Measurements from ENCODE around the gene NEU4. TPM values are rescaled to one million over a fixed set of nuclear protein-coding genes. Genes with fewer than 3 reads are reported as not detected.

Gene NEU4
- total RNA-seq, 1 experiment from 2014 or later: 2.2 TPM

DNA sequence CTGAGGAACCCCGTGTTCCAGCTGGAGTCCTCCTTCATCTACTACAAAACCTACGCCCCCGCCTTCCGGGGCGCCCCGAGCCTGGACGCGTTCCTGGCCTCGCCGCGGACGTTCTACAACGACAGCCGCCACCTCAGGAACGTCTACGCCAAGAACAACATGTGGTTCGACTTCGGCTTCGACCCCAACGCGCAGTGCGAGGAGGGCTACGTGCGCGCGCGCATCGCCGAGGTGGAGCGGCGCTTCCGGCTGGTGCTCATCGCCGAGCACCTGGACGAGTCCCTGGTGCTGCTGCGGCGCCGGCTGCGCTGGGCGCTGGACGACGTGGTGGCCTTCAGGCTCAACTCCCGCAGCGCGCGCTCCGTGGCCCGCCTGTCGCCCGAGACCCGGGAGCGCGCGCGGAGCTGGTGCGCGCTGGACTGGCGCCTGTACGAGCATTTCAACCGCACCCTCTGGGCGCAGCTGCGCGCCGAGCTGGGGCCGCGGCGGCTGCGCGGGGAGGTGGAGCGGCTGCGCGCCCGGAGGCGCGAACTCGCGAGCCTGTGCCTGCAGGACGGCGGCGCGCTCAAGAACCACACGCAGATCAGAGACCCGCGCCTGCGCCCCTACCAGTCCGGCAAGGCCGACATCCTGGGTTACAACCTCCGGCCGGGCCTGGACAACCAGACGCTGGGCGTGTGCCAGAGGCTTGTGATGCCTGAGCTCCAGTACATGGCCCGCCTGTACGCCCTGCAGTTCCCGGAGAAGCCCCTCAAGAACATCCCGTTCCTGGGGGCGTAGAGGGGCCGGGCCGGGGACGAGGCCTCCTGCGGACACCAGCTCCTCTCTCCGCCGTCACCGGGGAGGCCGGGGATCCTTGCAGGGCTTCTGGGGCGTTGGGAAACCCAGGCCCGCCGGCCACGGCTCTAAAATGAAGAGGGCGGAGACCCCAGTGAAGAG is 5.3 kb upstream of the NEU4 start (continued):
- TF ChIP-seq SP1 (CRISPR knock-in tag; conservative IDR thresholded peaks at IDR 0.05): no peak; the same call in none of the 2 replicates
- TF ChIP-seq, protein P1, sequence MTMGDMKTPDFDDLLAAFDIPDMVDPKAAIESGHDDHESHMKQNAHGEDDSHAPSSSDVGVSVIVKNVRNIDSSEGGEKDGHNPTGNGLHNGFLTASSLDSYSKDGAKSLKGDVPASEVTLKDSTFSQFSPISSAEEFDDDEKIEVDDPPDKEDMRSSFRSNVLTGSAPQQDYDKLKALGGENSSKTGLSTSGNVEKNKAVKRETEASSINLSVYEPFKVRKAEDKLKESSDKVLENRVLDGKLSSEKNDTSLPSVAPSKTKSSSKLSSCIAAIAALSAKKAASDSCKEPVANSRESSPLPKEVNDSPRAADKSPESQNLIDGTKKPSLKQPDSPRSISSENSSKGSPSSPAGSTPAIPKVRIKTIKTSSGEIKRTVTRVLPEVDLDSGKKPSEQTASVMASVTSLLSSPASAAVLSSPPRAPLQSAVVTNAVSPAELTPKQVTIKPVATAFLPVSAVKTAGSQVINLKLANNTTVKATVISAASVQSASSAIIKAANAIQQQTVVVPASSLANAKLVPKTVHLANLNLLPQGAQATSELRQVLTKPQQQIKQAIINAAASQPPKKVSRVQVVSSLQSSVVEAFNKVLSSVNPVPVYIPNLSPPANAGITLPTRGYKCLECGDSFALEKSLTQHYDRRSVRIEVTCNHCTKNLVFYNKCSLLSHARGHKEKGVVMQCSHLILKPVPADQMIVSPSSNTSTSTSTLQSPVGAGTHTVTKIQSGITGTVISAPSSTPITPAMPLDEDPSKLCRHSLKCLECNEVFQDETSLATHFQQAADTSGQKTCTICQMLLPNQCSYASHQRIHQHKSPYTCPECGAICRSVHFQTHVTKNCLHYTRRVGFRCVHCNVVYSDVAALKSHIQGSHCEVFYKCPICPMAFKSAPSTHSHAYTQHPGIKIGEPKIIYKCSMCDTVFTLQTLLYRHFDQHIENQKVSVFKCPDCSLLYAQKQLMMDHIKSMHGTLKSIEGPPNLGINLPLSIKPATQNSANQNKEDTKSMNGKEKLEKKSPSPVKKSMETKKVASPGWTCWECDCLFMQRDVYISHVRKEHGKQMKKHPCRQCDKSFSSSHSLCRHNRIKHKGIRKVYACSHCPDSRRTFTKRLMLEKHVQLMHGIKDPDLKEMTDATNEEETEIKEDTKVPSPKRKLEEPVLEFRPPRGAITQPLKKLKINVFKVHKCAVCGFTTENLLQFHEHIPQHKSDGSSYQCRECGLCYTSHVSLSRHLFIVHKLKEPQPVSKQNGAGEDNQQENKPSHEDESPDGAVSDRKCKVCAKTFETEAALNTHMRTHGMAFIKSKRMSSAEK (CRISPR knock-in tag; IDR thresholded peaks at IDR 0.05; ENCODE audit: borderline replicate concordance): no peak
- TF ChIP-seq, protein P2, sequence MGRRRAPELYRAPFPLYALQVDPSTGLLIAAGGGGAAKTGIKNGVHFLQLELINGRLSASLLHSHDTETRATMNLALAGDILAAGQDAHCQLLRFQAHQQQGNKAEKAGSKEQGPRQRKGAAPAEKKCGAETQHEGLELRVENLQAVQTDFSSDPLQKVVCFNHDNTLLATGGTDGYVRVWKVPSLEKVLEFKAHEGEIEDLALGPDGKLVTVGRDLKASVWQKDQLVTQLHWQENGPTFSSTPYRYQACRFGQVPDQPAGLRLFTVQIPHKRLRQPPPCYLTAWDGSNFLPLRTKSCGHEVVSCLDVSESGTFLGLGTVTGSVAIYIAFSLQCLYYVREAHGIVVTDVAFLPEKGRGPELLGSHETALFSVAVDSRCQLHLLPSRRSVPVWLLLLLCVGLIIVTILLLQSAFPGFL (CRISPR knock-in tag; IDR thresholded peaks at IDR 0.05; ENCODE audit: borderline replicate concordance): no peak
- TF ChIP-seq ZNF121 (CRISPR knock-in tag; IDR thresholded peaks at IDR 0.05): no peak
- peak; percentile 45; the same call in 1 of the 2 replicates for TF ChIP-seq CBFB (CRISPR knock-in tag; IDR thresholded peaks at IDR 0.05; ENCODE audit: low read depth)
- TF ChIP-seq, protein P3, sequence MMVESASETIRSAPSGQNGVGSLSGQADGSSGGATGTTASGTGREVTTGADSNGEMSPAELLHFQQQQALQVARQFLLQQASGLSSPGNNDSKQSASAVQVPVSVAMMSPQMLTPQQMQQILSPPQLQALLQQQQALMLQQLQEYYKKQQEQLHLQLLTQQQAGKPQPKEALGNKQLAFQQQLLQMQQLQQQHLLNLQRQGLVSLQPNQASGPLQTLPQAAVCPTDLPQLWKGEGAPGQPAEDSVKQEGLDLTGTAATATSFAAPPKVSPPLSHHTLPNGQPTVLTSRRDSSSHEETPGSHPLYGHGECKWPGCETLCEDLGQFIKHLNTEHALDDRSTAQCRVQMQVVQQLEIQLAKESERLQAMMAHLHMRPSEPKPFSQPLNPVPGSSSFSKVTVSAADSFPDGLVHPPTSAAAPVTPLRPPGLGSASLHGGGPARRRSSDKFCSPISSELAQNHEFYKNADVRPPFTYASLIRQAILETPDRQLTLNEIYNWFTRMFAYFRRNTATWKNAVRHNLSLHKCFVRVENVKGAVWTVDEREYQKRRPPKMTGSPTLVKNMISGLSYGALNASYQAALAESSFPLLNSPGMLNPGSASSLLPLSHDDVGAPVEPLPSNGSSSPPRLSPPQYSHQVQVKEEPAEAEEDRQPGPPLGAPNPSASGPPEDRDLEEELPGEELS (CRISPR knock-in tag; IDR thresholded peaks at IDR 0.05): peak; percentile 80; the same call in 1 of the 2 replicates
- TF ChIP-seq ZNF138 (CRISPR knock-in tag; conservative IDR thresholded peaks at IDR 0.05): peak; percentile 85; the same call in 1 of the 2 replicates
- TF ChIP-seq ELF4 (CRISPR knock-in tag; IDR thresholded peaks at IDR 0.05; ENCODE audit: low read depth): 0 out of 2 replicates have a peak, but pooled peaks have one; percentile 51
- TF ChIP-seq MYBL2 (CRISPR knock-in tag; IDR thresholded peaks at IDR 0.05): peak; percentile 56; the same call in 1 of the 2 replicates
- TF ChIP-seq, protein P4, sequence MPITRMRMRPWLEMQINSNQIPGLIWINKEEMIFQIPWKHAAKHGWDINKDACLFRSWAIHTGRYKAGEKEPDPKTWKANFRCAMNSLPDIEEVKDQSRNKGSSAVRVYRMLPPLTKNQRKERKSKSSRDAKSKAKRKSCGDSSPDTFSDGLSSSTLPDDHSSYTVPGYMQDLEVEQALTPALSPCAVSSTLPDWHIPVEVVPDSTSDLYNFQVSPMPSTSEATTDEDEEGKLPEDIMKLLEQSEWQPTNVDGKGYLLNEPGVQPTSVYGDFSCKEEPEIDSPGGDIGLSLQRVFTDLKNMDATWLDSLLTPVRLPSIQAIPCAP (CRISPR knock-in tag; IDR thresholded peaks at IDR 0.05): peak; percentile 71; the same call in 1 of the 2 replicates
- TF ChIP-seq, protein P5, sequence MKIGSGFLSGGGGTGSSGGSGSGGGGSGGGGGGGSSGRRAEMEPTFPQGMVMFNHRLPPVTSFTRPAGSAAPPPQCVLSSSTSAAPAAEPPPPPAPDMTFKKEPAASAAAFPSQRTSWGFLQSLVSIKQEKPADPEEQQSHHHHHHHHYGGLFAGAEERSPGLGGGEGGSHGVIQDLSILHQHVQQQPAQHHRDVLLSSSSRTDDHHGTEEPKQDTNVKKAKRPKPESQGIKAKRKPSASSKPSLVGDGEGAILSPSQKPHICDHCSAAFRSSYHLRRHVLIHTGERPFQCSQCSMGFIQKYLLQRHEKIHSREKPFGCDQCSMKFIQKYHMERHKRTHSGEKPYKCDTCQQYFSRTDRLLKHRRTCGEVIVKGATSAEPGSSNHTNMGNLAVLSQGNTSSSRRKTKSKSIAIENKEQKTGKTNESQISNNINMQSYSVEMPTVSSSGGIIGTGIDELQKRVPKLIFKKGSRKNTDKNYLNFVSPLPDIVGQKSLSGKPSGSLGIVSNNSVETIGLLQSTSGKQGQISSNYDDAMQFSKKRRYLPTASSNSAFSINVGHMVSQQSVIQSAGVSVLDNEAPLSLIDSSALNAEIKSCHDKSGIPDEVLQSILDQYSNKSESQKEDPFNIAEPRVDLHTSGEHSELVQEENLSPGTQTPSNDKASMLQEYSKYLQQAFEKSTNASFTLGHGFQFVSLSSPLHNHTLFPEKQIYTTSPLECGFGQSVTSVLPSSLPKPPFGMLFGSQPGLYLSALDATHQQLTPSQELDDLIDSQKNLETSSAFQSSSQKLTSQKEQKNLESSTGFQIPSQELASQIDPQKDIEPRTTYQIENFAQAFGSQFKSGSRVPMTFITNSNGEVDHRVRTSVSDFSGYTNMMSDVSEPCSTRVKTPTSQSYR (CRISPR knock-in tag; IDR thresholded peaks at IDR 0.05): peak; percentile 56; the same call in 1 of the 2 replicates
- TF ChIP-seq NFYB (CRISPR knock-in tag; conservative IDR thresholded peaks at IDR 0.05; ENCODE audit: low read depth): no peak
- no peak for TF ChIP-seq JUN (CRISPR knock-in tag; IDR thresholded peaks at IDR 0.05)
- peak; percentile 60; the same call in 1 of the 2 replicates for TF ChIP-seq TCF7 (CRISPR knock-in tag; IDR thresholded peaks at IDR 0.05; ENCODE audit: low read depth)
- no peak for TF ChIP-seq ZNF671 (CRISPR knock-in tag; IDR thresholded peaks at IDR 0.05)
- TF ChIP-seq ETV6 (CRISPR knock-in tag; IDR thresholded peaks at IDR 0.05): peak; percentile 60; the same call in 1 of the 2 replicates
- TF ChIP-seq ZNF396 (CRISPR knock-in tag; IDR thresholded peaks at IDR 0.05; ENCODE audit: borderline replicate concordance): no peak
- TF ChIP-seq, protein P6, sequence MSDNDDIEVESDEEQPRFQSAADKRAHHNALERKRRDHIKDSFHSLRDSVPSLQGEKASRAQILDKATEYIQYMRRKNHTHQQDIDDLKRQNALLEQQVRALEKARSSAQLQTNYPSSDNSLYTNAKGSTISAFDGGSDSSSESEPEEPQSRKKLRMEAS (CRISPR knock-in tag; IDR thresholded peaks at IDR 0.05): peak; percentile 95
- no peak for TF ChIP-seq TEAD4 (CRISPR knock-in tag; IDR thresholded peaks at IDR 0.05)
